Endometrial microvascular endothelial cells (primary cell): ENCODE measurements around the gene FN1. TPM values are rescaled to one million over a fixed set of nuclear protein-coding genes. Genes with fewer than 3 reads are reported as not detected.
"Not testable (repeated sequence)": the region's sequence is repeated elsewhere in the genome, so short reads cannot be mapped to it uniquely, and the experiment has no call there.

ENCODE experiments used
- in situ Hi-C: cut with HindIII; loops from 2 replicates; pipeline ENCODE4 v1.10.0; 2017; ENCODE audit warnings: low sequenced_read_pairs, low pct_unique_long_range_greater_than_20kb; ENCODE audit errors: inconsistent ontology term
- total RNA-seq: library from RNA; depleted of rRNA; stranded (reverse); fragments of >200 nt; gene quantifications from one replicate; pipeline ENCODE4 v1.2.3, GENCODE V29; 2015; ENCODE audit errors: inconsistent ontology term

The FN1 gene
- total RNA-seq, 1 donor from 2014 or later, result 1,342 TPM

DNA sequence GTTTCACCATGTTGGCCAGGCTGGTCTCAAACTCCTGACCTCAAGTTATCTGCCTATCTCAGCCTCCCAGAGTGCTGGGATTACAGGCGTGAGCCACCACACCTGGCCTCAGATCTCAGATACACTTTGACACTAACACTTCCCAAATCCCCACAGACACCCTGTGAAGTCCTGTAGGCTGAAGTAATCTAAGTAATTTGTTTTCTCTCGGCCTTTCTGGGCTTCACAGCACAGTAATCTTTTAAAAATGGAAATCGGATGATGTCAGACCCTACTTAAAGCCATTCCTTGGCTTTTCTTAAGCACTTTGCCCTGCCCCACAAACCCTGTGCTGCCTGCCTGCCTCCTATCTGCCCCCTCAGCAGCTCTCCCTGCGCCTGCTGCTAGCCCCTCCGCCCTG is 107.8 kb downstream of the FN1 start:
- in situ Hi-C loops, result no loop called here

- in situ Hi-C loops, result no loop called here
Measured at GRCh38 chr2:215324811-215325210, 111.1 kb downstream of the FN1 start.

DNA sequence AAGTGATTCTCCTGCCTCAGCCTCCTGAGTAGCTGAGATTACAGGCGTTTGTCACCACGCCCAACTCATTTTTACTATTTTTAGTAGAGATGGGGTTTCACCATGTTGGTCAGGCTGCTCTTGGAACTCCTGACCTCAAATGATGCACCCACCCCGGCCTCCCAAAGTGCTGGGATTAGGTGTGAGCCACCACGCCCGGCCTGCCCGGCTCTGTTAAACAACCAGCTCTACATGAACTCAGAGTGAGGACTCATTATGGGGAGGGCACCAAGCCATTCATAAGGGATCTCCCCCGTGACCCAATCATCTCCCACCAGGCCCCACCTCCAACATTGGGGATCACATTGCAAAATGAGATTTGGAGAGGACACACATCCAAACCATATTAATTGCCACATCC is 115.2 kb downstream of the FN1 start:
- in situ Hi-C loops, result no loop called here

GRCh38 chr2:215320102-215320501 is 115.8 kb downstream of the FN1 start:
- in situ Hi-C loops, result no loop called here

- in situ Hi-C loops, result no loop called here
Measured at GRCh38 chr2:215319500-215319899, 116.4 kb downstream of the FN1 start.

DNA sequence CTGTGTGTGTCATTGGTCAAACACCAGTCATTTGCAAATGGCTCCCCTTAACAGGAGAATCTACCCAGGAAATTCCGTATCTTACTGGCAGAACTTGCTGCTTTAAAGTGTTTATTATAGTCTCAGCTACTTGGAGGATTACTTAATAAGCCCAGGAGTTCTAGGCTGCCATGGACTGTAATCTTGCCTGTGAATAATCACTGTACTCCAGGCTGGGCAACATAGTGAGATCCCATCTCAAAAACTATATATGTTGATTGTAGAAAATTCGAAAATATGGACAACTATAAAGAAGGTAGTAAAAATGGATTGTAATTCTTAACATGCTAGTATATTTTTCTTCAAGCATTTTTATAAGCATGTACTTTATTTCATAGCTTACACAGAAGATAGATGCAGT is 119.5 kb downstream of the FN1 start:
- in situ Hi-C loops, result no loop called here

- in situ Hi-C loops, result no loop called here
Measured at GRCh38 chr2:215315301-215315700, 120.6 kb downstream of the FN1 start.

DNA sequence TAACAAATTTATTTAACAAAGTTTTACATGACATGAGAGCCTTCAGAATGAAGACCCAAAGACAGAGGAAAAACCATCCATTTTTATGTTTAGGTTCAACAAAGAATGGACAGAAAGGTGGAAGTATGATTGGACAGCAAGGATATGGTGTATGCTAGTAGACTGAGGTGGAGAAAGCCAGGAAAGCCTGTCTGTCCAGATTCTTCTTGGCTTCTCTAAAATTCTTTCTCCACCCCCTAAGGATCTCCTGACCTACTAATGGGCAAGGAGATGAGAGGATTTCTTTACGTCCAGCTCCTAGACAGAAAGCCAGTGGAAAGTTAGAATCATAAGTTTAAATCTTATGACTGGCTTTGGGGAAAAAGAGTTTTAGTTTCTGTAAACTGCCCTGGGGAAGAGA is 121.0 kb downstream of the FN1 start:
- in situ Hi-C loops, result no loop called here

DNA sequence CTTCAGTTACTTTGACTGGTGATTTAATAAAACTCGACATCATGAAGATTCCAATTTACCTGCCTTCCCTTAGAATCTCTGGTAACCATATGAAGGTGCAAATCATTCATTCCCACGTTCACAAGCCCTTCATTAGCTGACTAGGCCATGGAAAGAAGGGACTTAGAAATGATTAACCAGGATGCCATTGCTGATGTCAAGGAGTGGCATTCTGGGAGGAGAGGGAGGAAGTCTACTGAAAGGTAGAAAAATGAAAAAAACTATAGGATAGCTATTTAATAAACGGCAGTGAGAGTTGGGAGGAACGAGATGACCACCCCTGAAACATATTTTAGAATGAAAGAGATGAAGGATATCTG is 122.6 kb downstream of the FN1 start:
- in situ Hi-C loops, result no loop called here

DNA sequence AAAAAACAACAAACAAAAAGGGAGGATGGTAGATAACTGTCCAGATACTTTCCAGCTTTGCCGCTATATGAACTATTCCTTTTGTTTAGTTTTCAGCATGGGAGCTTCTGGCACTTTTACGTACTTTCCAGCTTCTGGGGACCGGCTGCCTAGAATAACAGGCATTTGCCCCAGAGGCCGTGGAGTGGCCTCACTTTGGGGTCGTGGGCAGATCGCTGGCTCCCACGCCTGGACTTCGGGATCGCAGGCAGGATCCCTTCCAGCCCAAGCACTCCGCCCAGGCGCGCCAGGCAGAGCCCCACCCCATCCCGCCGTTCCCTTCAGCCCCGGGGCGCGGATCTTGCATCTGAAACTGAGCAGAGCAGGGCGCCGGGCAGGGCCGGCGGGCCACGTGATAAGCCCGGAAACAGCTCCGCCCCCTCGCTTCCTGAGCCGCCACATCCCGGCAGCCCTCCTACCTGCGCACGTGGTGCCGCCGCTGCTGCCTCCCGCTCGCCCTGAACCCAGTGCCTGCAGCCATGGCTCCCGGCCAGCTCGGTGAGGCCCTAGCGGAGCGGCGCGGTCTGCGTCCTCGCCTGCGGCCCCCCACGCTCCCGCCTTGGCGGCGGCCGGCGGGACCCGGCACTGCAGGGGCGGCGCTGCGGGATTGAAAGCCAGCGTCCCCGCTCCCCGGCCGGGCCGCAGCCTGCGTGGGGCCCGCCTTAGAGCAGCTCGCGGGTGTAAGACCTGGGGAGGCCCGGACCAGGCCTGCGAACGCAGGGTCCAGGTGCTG is 124.1 kb downstream of the FN1 start, which contains the start of gene ATIC:
TSS of gene ATIC (plus strand) at position 435 of the 772 bp plus-strand sequence. CDS start at position 519, 84 bp downstream.
- in situ Hi-C loops, result no loop called here

DNA sequence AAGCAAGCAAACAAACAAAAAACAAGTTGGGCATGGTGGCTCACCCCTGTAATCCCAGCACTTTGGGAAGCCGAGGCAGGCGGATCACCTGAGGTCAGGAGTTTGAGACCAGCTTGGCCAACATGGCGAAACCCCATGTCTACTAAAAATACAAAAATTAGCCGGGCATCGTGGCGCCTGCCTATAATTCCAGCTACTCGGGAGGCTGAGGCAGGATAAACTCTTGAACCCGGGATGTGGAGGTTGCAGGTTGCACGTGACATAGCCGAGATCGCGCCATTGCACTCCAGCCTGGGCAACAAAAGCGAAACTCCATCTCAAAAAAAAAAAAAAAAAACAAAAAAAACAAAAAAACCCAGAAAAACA is 124.6 kb downstream of the FN1 start:
- in situ Hi-C loops, result not testable (repeated sequence)

Other genes starting within 250 kb of the FN1 start
- gene ATIC, start 124.0 kb downstream of the FN1 start, total RNA-seq, result 36.2 TPM